NCI-H774 (cell line): ENCODE measurements around the gene MCM3AP.

Experiments
- DNase-seq: peaks from one replicate; lab custom pipeline; 2025; lab: John Stamatoyannopoulos, UW

MCM3AP gene

GRCh38 chr21:46216132-46216747, 69.2 kb downstream of the MCM3AP start:
- DNase-seq: no peak

GRCh38 chr21:46215436-46216131, 69.8 kb downstream of the MCM3AP start:
- no peak for DNase-seq

- DNase-seq: no peak
Observed at GRCh38 chr21:46214478-46215340, 70.7 kb downstream of the MCM3AP start.

GRCh38 chr21:46213620-46214286, 71.7 kb downstream of the MCM3AP start:
- no peak for DNase-seq

- no peak for DNase-seq
Observed at GRCh38 chr21:46212721-46213484, 72.5 kb downstream of the MCM3AP start.

GRCh38 chr21:46211786-46212720, 73.4 kb downstream of the MCM3AP start:
- no peak for DNase-seq

- DNase-seq: no peak
Observed at GRCh38 chr21:46211376-46211775, 74.0 kb downstream of the MCM3AP start.

- DNase-seq: no peak
Observed at GRCh38 chr21:46210378-46211136, 74.9 kb downstream of the MCM3AP start.

- no peak for DNase-seq
Observed at GRCh38 chr21:46208761-46209721, 76.4 kb downstream of the MCM3AP start.

- DNase-seq: no peak
Observed at GRCh38 chr21:46207920-46208591, 77.4 kb downstream of the MCM3AP start.

GRCh38 chr21:46207006-46207919, 78.1 kb downstream of the MCM3AP start:
- DNase-seq: no peak

GRCh38 chr21:46206163-46207005, 79.0 kb downstream of the MCM3AP start:
- DNase-seq: no peak

GRCh38 chr21:46205766-46206162, 79.6 kb downstream of the MCM3AP start:
- DNase-seq: no peak

- no peak for DNase-seq
Observed at GRCh38 chr21:46205166-46205565, 80.2 kb downstream of the MCM3AP start.

- DNase-seq: no peak
Observed at GRCh38 chr21:46203203-46203600, 82.2 kb downstream of the MCM3AP start.
